Neural progenitor cell (in vitro differentiated cells): ENCODE data around the gene ENO1. TPM values are rescaled to one million over a fixed set of nuclear protein-coding genes. Genes with fewer than 3 reads are reported as not detected.

Experiments used
- DNase-seq: peaks from one replicate; pipeline ENCODE4 v3.0.0-alpha.2; 2016; ENCODE audit warnings: low spot score
- H2AFZ ChIP-seq: fragments of 200-600 bp; sonication (generic); replicated peaks from 2 replicates; pipeline ENCODE4 v1.6.1; 2016; ENCODE audit warnings: antibody characterized with exemption
- H3F3A ChIP-seq: fragments of 200-600 bp; sonication (generic); 2 replicates; pipeline ENCODE4 v1.6.1; 2016; ENCODE audit warnings: antibody characterized with exemption, low read depth
- H3K27ac ChIP-seq: fragments of 200-600 bp; sonication (generic); 2 replicates; pipeline ENCODE4 v1.5.1; 2016; ENCODE audit warnings: mild to moderate bottlenecking
- H3K27me3 ChIP-seq: fragments of 200-600 bp; sonication (generic); 2 replicates; pipeline ENCODE4 v1.6.1; 2016; ENCODE audit warnings: mild to moderate bottlenecking, moderate library complexity
- H3K36me3 ChIP-seq: fragments of 200-600 bp; sonication (generic); 2 replicates; pipeline ENCODE4 v1.5.1; 2016
- H3K4me1 ChIP-seq: fragments of 200-600 bp; sonication (generic); 2 replicates; pipeline ENCODE4 v1.6.1; 2016; ENCODE audit warnings: mixed run types
- H3K4me2 ChIP-seq: fragments of 200-600 bp; sonication (generic); 2 replicates; pipeline ENCODE4 v1.6.1; 2016
- H3K4me3 ChIP-seq: fragments of 200-600 bp; sonication (generic); 2 replicates; pipeline ENCODE4 v1.5.1; 2016
- H3K79me2 ChIP-seq: fragments of 200-600 bp; sonication (generic); 2 replicates; pipeline ENCODE4 v1.6.1; 2016; ENCODE audit warnings: low read depth
- H3K9ac ChIP-seq: fragments of 200-600 bp; sonication (generic); 2 replicates; pipeline ENCODE4 v1.6.1; 2016
- H3K9me3 ChIP-seq: fragments of 200-600 bp; sonication (generic); 2 replicates; pipeline ENCODE4 v1.5.1; 2016; ENCODE audit warnings: low read depth
- H4K20me1 ChIP-seq: fragments of 200-600 bp; sonication (generic); 2 replicates; pipeline ENCODE4 v1.6.1; 2016; ENCODE audit warnings: low read depth
- H3K27ac Mint-ChIP-seq: 3 replicates; pipeline ENCODE4 v1.8.0; 2021; ENCODE audit warnings: mixed read lengths
- H3K27me3 Mint-ChIP-seq: 2 replicates; pipeline ENCODE4 v1.8.0; 2022; ENCODE audit warnings: low read depth, mild to moderate bottlenecking, inconsistent platforms, moderate library complexity, mixed read lengths; ENCODE audit not compliant: insufficient read depth
- H3K36me3 Mint-ChIP-seq: 3 replicates; pipeline ENCODE4 v1.8.0; 2021; ENCODE audit warnings: mixed read lengths
- H3K4me1 Mint-ChIP-seq: 3 replicates; pipeline ENCODE4 v1.8.0; 2021; ENCODE audit warnings: mixed read lengths
- H3K4me3 Mint-ChIP-seq: 3 replicates; pipeline ENCODE4 v1.8.0; 2021; ENCODE audit warnings: mild to moderate bottlenecking, moderate library complexity, mixed read lengths
- H3K9me3 Mint-ChIP-seq: 3 replicates; pipeline ENCODE4 v1.8.0; 2020; ENCODE audit warnings: mixed read lengths
- CTCF ChIP-seq: fragments of 200-600 bp; sonication (generic); IDR thresholded peaks from 2 replicates; pipeline ENCODE4 v1.5.1; 2017; ENCODE audit warnings: antibody characterized with exemption, mild to moderate bottlenecking
- EZH2 ChIP-seq: fragments of 200-600 bp; sonication (generic); IDR thresholded peaks from 2 replicates; pipeline ENCODE4 v1.6.1; 2017; ENCODE audit warnings: antibody characterized with exemption, mild to moderate bottlenecking, moderate library complexity
- EZH2phosphoT487 ChIP-seq: fragments of 200-600 bp; sonication (generic); IDR thresholded peaks from 2 replicates; pipeline ENCODE4 v1.6.1; 2017; ENCODE audit warnings: antibody characterized with exemption
- total RNA-seq: library from RNA; depleted of rRNA; stranded (reverse); fragments of >200 nt; gene quantifications from 2 replicates; pipeline ENCODE4 v1.2.3, GENCODE V29; 2015; ENCODE audit warnings: low replicate concordance

ENO1 gene
- total RNA-seq, 1 donor from 2014 or later = 1,414 TPM

- Histone ChIP-seq H3K9me3 (no peaks in the 10 kb centered on the region), H3K4me2 (peak overlapping the region; percentile 91), H4K20me1 (peaks cover 50% of the 10 kb centered on the region), H3K4me1 (peaks cover 20% of the 10 kb centered on the region), H3K27ac (no peak overlapping the region), H3K9ac (peak overlapping the region; percentile 87), H3F3A (peaks cover 22% of the 10 kb centered on the region), H3K36me3 (no peaks in the 10 kb centered on the region), H3K4me3 (peak overlapping the region; percentile 85), H3K79me2 (peaks cover 66% of the 10 kb centered on the region), H2AFZ (no peak overlapping the region), H3K27me3 (no peaks in the 10 kb centered on the region)
- Mint-ChIP-seq H3K27ac (peak overlapping the region; percentile 99), H3K4me1 (peaks cover 37% of the 10 kb centered on the region), H3K4me3 (peak overlapping the region; percentile 99), H3K27me3 (peaks cover 5% of the 10 kb centered on the region), H3K9me3 (no peaks in the 10 kb centered on the region), H3K36me3 (peaks cover 1% of the 10 kb centered on the region)
- DNase-seq = peak; percentile 37
- TF ChIP-seq CTCF (no peak), EZH2phosphoT487 (no peak), EZH2 (no peak)
Observed at GRCh38 chr1:8815582-8816151, 62.8 kb downstream of the ENO1 start.

GRCh38 chr1:8814865-8815264 is 63.6 kb downstream of the ENO1 start:
- H3K4me3 ChIP-seq = peak overlapping the region; percentile 85
- H3K9me3 Mint-ChIP-seq = no peaks in the 10 kb centered on the region
- H3K4me1 ChIP-seq = peaks cover 20% of the 10 kb centered on the region
- H3K4me2 ChIP-seq = peak overlapping the region; percentile 91
- H3K9ac ChIP-seq = no peak overlapping the region
- TF ChIP-seq EZH2phosphoT487 = no peak
- TF ChIP-seq CTCF = peak; percentile 41
- no peak for TF ChIP-seq EZH2
- peaks cover 58% of the 10 kb centered on the region for H4K20me1 ChIP-seq
- peak; percentile 72 for DNase-seq
- peaks cover 1% of the 10 kb centered on the region for H3K36me3 Mint-ChIP-seq
- H3K27ac ChIP-seq = no peak overlapping the region
- H3K27ac Mint-ChIP-seq = peak overlapping the region; percentile 99
- peaks cover 22% of the 10 kb centered on the region for H3F3A ChIP-seq
- H3K4me1 Mint-ChIP-seq = peaks cover 36% of the 10 kb centered on the region
- H3K4me3 Mint-ChIP-seq = peak overlapping the region; percentile 99
- H3K9me3 ChIP-seq = no peaks in the 10 kb centered on the region
- peaks cover 6% of the 10 kb centered on the region for H3K27me3 Mint-ChIP-seq
- no peak overlapping the region for H2AFZ ChIP-seq
- H3K36me3 ChIP-seq = no peaks in the 10 kb centered on the region
- H3K27me3 ChIP-seq = no peaks in the 10 kb centered on the region
- H3K79me2 ChIP-seq = peaks cover 74% of the 10 kb centered on the region

DNA sequence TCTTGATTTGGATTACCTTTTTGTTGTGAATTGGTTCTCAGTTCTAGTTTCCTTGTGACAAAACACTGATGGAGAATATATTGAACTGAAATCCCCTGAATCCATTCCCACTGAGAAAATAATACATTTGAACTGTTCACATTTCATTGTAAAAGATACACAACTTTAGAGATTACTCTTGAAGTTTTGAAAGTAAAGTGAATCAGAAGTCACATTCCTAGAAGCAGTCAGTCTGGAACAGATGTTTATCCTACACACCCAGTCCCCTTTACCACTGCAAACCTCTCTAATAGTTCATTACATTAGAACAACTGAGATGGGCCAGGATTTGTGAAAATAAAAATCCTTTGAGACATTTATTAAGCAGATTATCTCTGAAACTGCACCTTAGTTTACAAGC is 64.5 kb downstream of the ENO1 start:
- peaks cover 6% of the 10 kb centered on the region for H3K27me3 Mint-ChIP-seq

More for the DNA sequence above, 64.5 kb downstream of the ENO1 start:
- peaks cover 67% of the 10 kb centered on the region for H4K20me1 ChIP-seq
- peaks cover 20% of the 10 kb centered on the region for H3K4me1 ChIP-seq
- DNase-seq = no peak
- H3K9me3 Mint-ChIP-seq = no peaks in the 10 kb centered on the region
- no peaks in the 10 kb centered on the region for H3K9me3 ChIP-seq
- no peaks in the 10 kb centered on the region for H3K36me3 ChIP-seq
- peak overlapping the region; percentile 19 for H3K4me3 Mint-ChIP-seq
- H2AFZ ChIP-seq = no peak overlapping the region
- peak overlapping the region; percentile 91 for H3K4me2 ChIP-seq
- no peak overlapping the region for H3K9ac ChIP-seq
- H3K4me3 ChIP-seq = no peak overlapping the region
- no peak overlapping the region for H3K27ac ChIP-seq
- H3K4me1 Mint-ChIP-seq = peaks cover 36% of the 10 kb centered on the region
- peaks cover 15% of the 10 kb centered on the region for H3F3A ChIP-seq
- no peak overlapping the region for H3K27ac Mint-ChIP-seq
- no peaks in the 10 kb centered on the region for H3K27me3 ChIP-seq
- TF ChIP-seq CTCF (no peak), EZH2 (no peak)
- peaks cover 1% of the 10 kb centered on the region for H3K36me3 Mint-ChIP-seq
- peaks cover 83% of the 10 kb centered on the region for H3K79me2 ChIP-seq
